ENCODE measurements around the gene SYP.
"Not testable (repeated sequence)": the region's sequence is repeated elsewhere in the genome, so short reads cannot be mapped to it uniquely, and the experiment has no call there.

GRCh38 chrX:49173544-49173943, 26.4 kb downstream of the SYP start:
- not testable (repeated sequence) for TF ChIP-seq CTCF (IDR thresholded peaks at IDR 0.05); POLR2A (IDR thresholded peaks at IDR 0.05); POLR2AphosphoS5 (IDR thresholded peaks at IDR 0.05); EP300 (IDR thresholded peaks at IDR 0.05; ENCODE audit: low read depth)
